ENCODE results near the gene ATP5F1B. TPM values are rescaled to one million over a fixed set of nuclear protein-coding genes. Genes with fewer than 3 reads are reported as not detected.

ATP5F1B gene
- total RNA-seq, 1 donor from 2014 or later, result 609 TPM

GRCh38 chr12:56629459-56630179 is 16.2 kb downstream of the ATP5F1B start:
- H4K20me1 ChIP-seq (ENCODE audit: low read depth), result peaks cover 56% of the 10 kb centered on the region
- peak overlapping the region; percentile 83 for H3K9ac ChIP-seq
- peaks cover 33% of the 10 kb centered on the region for H3K4me1 ChIP-seq
- no peaks in the 10 kb centered on the region for H3K27me3 ChIP-seq
- no peak overlapping the region for H2AFZ ChIP-seq (replicated peaks)
- peaks cover 50% of the 10 kb centered on the region for H3F3A ChIP-seq (ENCODE audit: low read depth)
- Mint-ChIP-seq H3K4me1 (peaks cover 56% of the 10 kb centered on the region), H3K9me3 (no peaks in the 10 kb centered on the region), H3K27me3 (ENCODE audit: insufficient read depth, low read depth) (no peaks in the 10 kb centered on the region), H3K4me3 (peak overlapping the region; percentile 99), H3K27ac (peak overlapping the region; percentile 97), H3K36me3 (peaks cover 11% of the 10 kb centered on the region)
- peak overlapping the region; percentile 21 for H3K27ac ChIP-seq
- H3K36me3 ChIP-seq, result no peaks in the 10 kb centered on the region
- H3K4me2 ChIP-seq, result peak overlapping the region; percentile 93
- peak; percentile 34 for DNase-seq (ENCODE audit: low spot score)
- H3K9me3 ChIP-seq (ENCODE audit: low read depth), result no peaks in the 10 kb centered on the region
- TF ChIP-seq EZH2phosphoT487 (IDR thresholded peaks at IDR 0.05) (no peak), EZH2 (IDR thresholded peaks at IDR 0.05) (no peak), CTCF (IDR thresholded peaks at IDR 0.05) (no peak)
- peak overlapping the region; percentile 95 for H3K4me3 ChIP-seq
- H3K79me2 ChIP-seq (ENCODE audit: low read depth), result peaks cover 93% of the 10 kb centered on the region

GRCh38 chr12:56628671-56629458 is 16.9 kb downstream of the ATP5F1B start:
- H3K36me3 ChIP-seq, result no peaks in the 10 kb centered on the region
- peak overlapping the region; percentile 93 for H3K4me2 ChIP-seq
- peak overlapping the region; percentile 99 for H3K4me3 Mint-ChIP-seq
- peaks cover 15% of the 10 kb centered on the region for H3K36me3 Mint-ChIP-seq
- H4K20me1 ChIP-seq (ENCODE audit: low read depth), result peaks cover 63% of the 10 kb centered on the region
- H3F3A ChIP-seq (ENCODE audit: low read depth), result peaks cover 48% of the 10 kb centered on the region
- no peaks in the 10 kb centered on the region for H3K9me3 Mint-ChIP-seq
- peak overlapping the region; percentile 97 for H3K27ac Mint-ChIP-seq
- H2AFZ ChIP-seq (replicated peaks), result no peak overlapping the region
- TF ChIP-seq EZH2phosphoT487 (IDR thresholded peaks at IDR 0.05) (no peak), EZH2 (IDR thresholded peaks at IDR 0.05) (no peak), CTCF (IDR thresholded peaks at IDR 0.05) (no peak)
- no peaks in the 10 kb centered on the region for H3K27me3 Mint-ChIP-seq (ENCODE audit: insufficient read depth, low read depth)
- DNase-seq (ENCODE audit: low spot score), result peak; percentile 59
- peak overlapping the region; percentile 83 for H3K9ac ChIP-seq
- no peaks in the 10 kb centered on the region for H3K27me3 ChIP-seq
- peaks cover 39% of the 10 kb centered on the region for H3K4me1 ChIP-seq
- H3K79me2 ChIP-seq (ENCODE audit: low read depth), result peaks cover 95% of the 10 kb centered on the region
- H3K4me1 Mint-ChIP-seq, result peaks cover 52% of the 10 kb centered on the region
- peak overlapping the region; percentile 21 for H3K27ac ChIP-seq
- H3K9me3 ChIP-seq (ENCODE audit: low read depth), result no peaks in the 10 kb centered on the region
- peak overlapping the region; percentile 95 for H3K4me3 ChIP-seq

- Mint-ChIP-seq H3K4me1 (peaks cover 42% of the 10 kb centered on the region), H3K4me3 (no peak overlapping the region), H3K36me3 (peaks cover 27% of the 10 kb centered on the region), H3K27ac (no peak overlapping the region), H3K27me3 (ENCODE audit: insufficient read depth, low read depth) (no peaks in the 10 kb centered on the region), H3K9me3 (no peaks in the 10 kb centered on the region)
- Histone ChIP-seq H3K27me3 (no peaks in the 10 kb centered on the region), H3K4me3 (no peak overlapping the region), H3K27ac (no peak overlapping the region), H4K20me1 (ENCODE audit: low read depth) (peaks cover 75% of the 10 kb centered on the region), H3K9me3 (ENCODE audit: low read depth) (no peaks in the 10 kb centered on the region), H3K4me2 (no peak overlapping the region), H3K9ac (no peak overlapping the region), H3F3A (ENCODE audit: low read depth) (peaks cover 27% of the 10 kb centered on the region), H3K36me3 (no peaks in the 10 kb centered on the region), H3K79me2 (ENCODE audit: low read depth) (peaks cover 98% of the 10 kb centered on the region), H3K4me1 (peaks cover 24% of the 10 kb centered on the region), H2AFZ (replicated peaks) (no peak overlapping the region)
- no peak for TF ChIP-seq EZH2 (IDR thresholded peaks at IDR 0.05)
- TF ChIP-seq CTCF (IDR thresholded peaks at IDR 0.05), result no peak
- TF ChIP-seq EZH2phosphoT487 (IDR thresholded peaks at IDR 0.05), result no peak
- no peak for DNase-seq (ENCODE audit: low spot score)
These were observed 19.1 kb downstream of the ATP5F1B start for GRCh38 chr12:56626701-56627100.
